GM12878 (cell line): ENCODE measurements around the gene EXPH5. TPM values are rescaled to one million over a fixed set of nuclear protein-coding genes. Genes with fewer than 3 reads are reported as not detected.

Experiments
- ATAC-seq: fragments of 200-7000 bp; cut with Tn5 transposase; 3 replicates; pipeline ENCODE4 v1.9.1; 2020; ENCODE audit warnings: mild to moderate bottlenecking, moderate library complexity
- BruUV-seq: library from RNA; stranded (reverse); fragments of 400-500 nt; replicated peaks from 2 replicates; lab custom pipeline; 2021; lab: Mats Ljungman, UMichigan
- CTCF ChIA-PET: fragments of 300-600 bp; sonication (Branson Sonifier 250); formaldehyde crosslinking; extraction: SDS; loops from one replicate; lab custom pipeline; 2021; ENCODE audit warnings: inconsistent platforms; lab: Yijun Ruan, JAX
- POLR2A ChIA-PET: fragments of 350-600 bp; formaldehyde crosslinking; extraction: SDS; loops from one replicate; lab custom pipeline; 2021; ENCODE audit warnings: inconsistent platforms; lab: Charles Lee
- RAD21 ChIA-PET: fragments of 300-600 bp; sonication (Branson Sonifier 250); formaldehyde crosslinking; loops from one replicate; lab custom pipeline; 2023; ENCODE audit warnings: antibody characterized with exemption; ENCODE audit not compliant: unreplicated experiment; lab: Charles Lee
- SMC1A ChIA-PET: fragments of 300-600 bp; sonication (Branson Sonifier 250); formaldehyde crosslinking; loops from one replicate; lab custom pipeline; 2023; ENCODE audit not compliant: unreplicated experiment, uncharacterized antibody; lab: Charles Lee
- DNase-seq: peaks from one replicate; pipeline ENCODE4 v3.0.0-alpha.2; 2011; ENCODE audit warnings: low read depth, low spot score
- FAIRE-seq: peaks from 3 replicates; lab custom pipeline; 2011; peaks lifted over from hg19 to GRCh38; lab: Jason Lieb, UNC
- H2AFZ ChIP-seq: 2 replicates; pipeline ENCODE4 v1.6.0; 2011; ENCODE audit warnings: low read depth, low read length, control low read depth; ENCODE audit not compliant: control insufficient read depth
- H3K27ac ChIP-seq: 2 replicates; pipeline ENCODE4 v1.5.1; 2011; ENCODE audit warnings: control low read depth; ENCODE audit not compliant: control insufficient read depth, insufficient read depth
- H3K27me3 ChIP-seq, 2 experiments: replicated peaks in 1 of 2; 2 replicates each; pipeline versions ENCODE4 v1.6.0 to v1.6.1; 2011; ENCODE audit warnings: low read length in 1 of 2; ENCODE audit not compliant: control insufficient read depth in 2 of 2, insufficient read depth in 2 of 2
- H3K36me3 ChIP-seq, 2 experiments: 2 replicates each; pipeline ENCODE4 v1.5.1; 2011; ENCODE audit warnings: low read length in 1 of 2; ENCODE audit not compliant: control insufficient read depth in 2 of 2, insufficient read depth in 2 of 2
- H3K4me1 ChIP-seq: 2 replicates; pipeline ENCODE4 v1.6.1; 2011; ENCODE audit warnings: mild to moderate bottlenecking, low read length, moderate library complexity, mixed read lengths; ENCODE audit not compliant: control insufficient read depth, insufficient read depth
- H3K4me2 ChIP-seq: 2 replicates; pipeline ENCODE4 v1.6.0; 2011; ENCODE audit warnings: control low read depth; ENCODE audit not compliant: control insufficient read depth, insufficient read depth
- H3K4me3 ChIP-seq: fragments of 200-600 bp; sonication (generic); 2 replicates; pipeline ENCODE4 v1.5.1; 2016
- H3K79me2 ChIP-seq: 2 replicates; pipeline ENCODE4 v1.6.0; 2011; ENCODE audit warnings: low read length; ENCODE audit not compliant: control insufficient read depth, insufficient read depth
- H3K9ac ChIP-seq: 2 replicates; pipeline ENCODE4 v1.8.0; 2011; ENCODE audit warnings: low read length, control low read depth, mixed read lengths; ENCODE audit not compliant: control insufficient read depth, insufficient read depth
- H3K9me3 ChIP-seq: replicated peaks from 3 replicates; pipeline ENCODE4 v1.5.1; 2011; ENCODE audit warnings: mild to moderate bottlenecking, low read length; ENCODE audit not compliant: control insufficient read depth, insufficient read depth
- H4K20me1 ChIP-seq: 2 replicates; pipeline ENCODE4 v1.6.0; 2011; ENCODE audit not compliant: control insufficient read depth, insufficient read depth
- BACH1 ChIP-seq: fragments of 450-650 bp; IDR thresholded peaks from 2 replicates; pipeline ENCODE4 v1.6.1; 2017; ENCODE audit warnings: mild to moderate bottlenecking, borderline replicate concordance
- CREB1 ChIP-seq: IDR thresholded peaks from 2 replicates; pipeline ENCODE4 v1.6.1; 2012; ENCODE audit warnings: low read depth, mild to moderate bottlenecking, inconsistent platforms
- EZH2 ChIP-seq: IDR thresholded peaks from 2 replicates; pipeline ENCODE4 v1.6.1; 2012; ENCODE audit warnings: low read depth, mild to moderate bottlenecking, control low read depth, inconsistent platforms, low read length, borderline replicate concordance; ENCODE audit not compliant: control insufficient read depth
- HDAC2 ChIP-seq: fragments of 200-600 bp; sonication (generic); IDR thresholded peaks from 2 replicates; pipeline ENCODE4 v1.6.1; 2017
- KLF5 ChIP-seq: fragments of 450-650 bp; IDR thresholded peaks from 2 replicates; pipeline ENCODE4 v1.6.1; 2014; ENCODE audit warnings: mild to moderate bottlenecking; ENCODE audit not compliant: partially characterized antibody
- NFYB ChIP-seq: IDR thresholded peaks from 2 replicates; pipeline ENCODE4 v1.6.1; 2011; ENCODE audit warnings: low read depth, mild to moderate bottlenecking, low read length, improper control_type of control experiment, moderate library complexity; ENCODE audit not compliant: insufficient read depth
- RBBP5 ChIP-seq: fragments of 200-600 bp; sonication (generic); conservative IDR thresholded peaks from 2 replicates; pipeline ENCODE4 v1.6.1; 2016
- SREBF2 ChIP-seq: IDR thresholded peaks from 2 replicates; pipeline ENCODE4 v1.6.1; 2012; ENCODE audit warnings: mild to moderate bottlenecking, low read length
- SUZ12 ChIP-seq: fragments of 200-600 bp; sonication (generic); IDR thresholded peaks from one replicate; pipeline ENCODE4 v1.6.1; 2018; ENCODE audit warnings: antibody characterized with exemption, mild to moderate bottlenecking; ENCODE audit not compliant: unreplicated experiment
- WGBS: methylation state at CpG from one replicate; pipeline ENCODE4 v1.1.6; 2016; ENCODE audit warnings: low lambda C conversion rate; ENCODE audit not compliant: insufficient replicate concordance, insufficient coverage; ENCODE audit errors: missing lambda C conversion rate; 5-methylcytosine and 5-hydroxymethylcytosine counted together
- in situ Hi-C: fragments of 300-500 bp; cut with MboI; formaldehyde crosslinking; loops from 9 replicates; pipeline ENCODE4 v1.14.3; 2018; ENCODE audit warnings: mixed read lengths
- intact Hi-C: fragments of 100-400 bp; cut with micrococcal nuclease; formaldehyde crosslinking; loops from one replicate; pipeline ENCODE4 v1.14.2; 2022; ENCODE audit not compliant: unreplicated experiment
- polyA plus RNA-seq, 11 experiments: library from polyadenylated mRNA; depleted of rRNA in 4 of 11; unstranded in 6 of 11; stranded (reverse) in 5 of 11; fragments of >200 nt; fragmentation: Nextera tagmentation in 4 of 11; fragmentation: Illumina TruSeq in 1 of 11; extraction: Ambion mirVana in 4 of 11; extraction: Trizol in 1 of 11; gene quantifications; 1 replicate in 1 of 11; 2 replicates in 10 of 11; pipeline versions ENCODE4 v1.2.1 to v1.2.3, GENCODE V29; 2011 to 2016; ENCODE audit warnings: inconsistent platforms in 2 of 11, missing spikeins in 2 of 11, low read depth in 1 of 11
- total RNA-seq, 4 experiments: library from RNA; depleted of rRNA in 3 of 4; stranded (reverse); fragments of >200 nt in 3 of 4; fragmentation: Illumina TruSeq in 1 of 4; extraction: Trizol in 1 of 4; gene quantifications; 2 replicates each; pipeline versions ENCODE4 v1.2.1 to v1.2.3, GENCODE V29; 2013 to 2021
- TF ChIP-seq, protein P1 (sequence below): fragments of 450-650 bp; IDR thresholded peaks from 2 replicates; pipeline ENCODE4 v1.6.1; 2017; ENCODE audit warnings: low read depth, mild to moderate bottlenecking, moderate library complexity
- TF ChIP-seq, protein P2 (sequence below): IDR thresholded peaks from 2 replicates; pipeline ENCODE4 v1.6.1; 2012; ENCODE audit warnings: low read depth, low read length, improper control_type of control experiment
- TF ChIP-seq, protein P3 (sequence below): IDR thresholded peaks from 2 replicates; pipeline ENCODE4 v1.6.1; 2011; ENCODE audit warnings: low read depth, low read length, improper control_type of control experiment, borderline replicate concordance
- TF ChIP-seq, protein P4 (sequence below): IDR thresholded peaks from 2 replicates; pipeline ENCODE4 v1.6.1; 2012; ENCODE audit warnings: improper control_type of control experiment, low read depth, low read length; ENCODE audit not compliant: insufficient replicate concordance
- TF ChIP-seq, protein P5 (sequence below): IDR thresholded peaks from 2 replicates; pipeline ENCODE4 v1.6.1; 2012; ENCODE audit warnings: low read length, inconsistent platforms

EXPH5 gene
- total and polyA plus RNA-seq, 10 of the 15 experiments (the other 5 are each of a cell fraction or from before 2014, with no cell fraction given) = 0.69 to 11.1 (median 4.3) TPM

DNA sequence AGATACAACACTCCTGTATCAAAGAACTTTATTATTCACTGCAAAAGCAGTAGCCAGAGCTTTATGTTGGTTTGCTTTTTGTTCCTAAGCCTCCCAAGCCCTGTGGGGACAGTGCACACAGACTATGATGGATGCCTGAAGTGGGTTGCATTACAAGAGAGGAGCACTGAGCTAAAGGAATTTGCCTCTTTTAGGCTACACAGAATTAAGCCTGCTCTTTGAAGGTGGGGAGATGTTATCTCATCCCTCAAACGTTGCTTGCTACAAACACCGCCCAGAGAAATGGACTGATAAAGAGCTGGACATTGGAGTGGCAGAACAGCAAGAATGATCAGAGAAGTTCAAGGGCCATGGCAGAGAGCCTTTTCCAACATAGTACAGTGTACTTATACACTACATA is 92.8 kb downstream of the EXPH5 start (continued):
- no peak for TF ChIP-seq HDAC2

DNA sequence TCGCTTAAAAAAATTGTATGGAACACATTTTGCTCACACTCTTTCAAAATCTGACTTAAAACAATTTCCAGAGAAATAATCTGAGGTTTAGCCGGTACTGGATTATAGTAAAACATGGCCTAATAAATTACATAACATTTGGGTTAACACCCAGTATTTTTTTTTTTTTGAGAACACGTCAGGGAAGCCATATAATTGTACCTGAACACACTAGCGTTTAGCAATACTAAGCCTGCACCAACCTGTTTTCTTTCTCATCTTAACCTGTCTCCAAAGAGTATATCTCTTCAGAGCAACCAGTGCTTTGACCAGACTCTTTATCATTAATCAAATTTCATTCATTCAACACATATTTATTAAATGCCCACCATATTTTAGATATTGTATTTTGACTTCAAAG is 93.4 kb downstream of the EXPH5 start:
- Histone ChIP-seq H3K36me3 (no peaks in the 10 kb centered on the region), H4K20me1 (no peaks in the 10 kb centered on the region), H3K4me3 (no peak overlapping the region), H3K4me2 (no peak overlapping the region), H3K9ac (no peak overlapping the region), H3K27ac (no peak overlapping the region), H3K79me2 (peaks cover 10% of the 10 kb centered on the region), H2AFZ (no peak overlapping the region), H3K4me1 (no peaks in the 10 kb centered on the region), H3K9me3 (no peaks in the 10 kb centered on the region), H3K27me3 (no peaks in the 10 kb centered on the region)
- WGBS = 100% methylated on average over 4 of the region's 4 CpGs
- in situ Hi-C loops (no loop called here), intact Hi-C loops (no loop called here)
- ChIA-PET RAD21 (no interaction called here), SMC1A (interaction anchor here (1.0 kb wide), 1 partner anchor 147 kb away, joined by 4 read pairs; no protein-coding TSS in a partner anchor), CTCF (interaction anchor here (0.6 to 1.2 kb wide), 2 partner anchors 8 to 136 kb away, joined by 3 to 5 read pairs; no protein-coding TSS in a partner anchor), POLR2A (interaction anchor here (1.0 kb wide), 1 partner anchor 570 kb away, joined by 4 read pairs; no protein-coding TSS in a partner anchor)
- BruUV-seq = no TSS peak
- ATAC-seq = no peak
- no peak for DNase-seq
- FAIRE-seq = no peak
- TF ChIP-seq SREBF2 (no peak), BACH1 (no peak), CREB1 (no peak), RBBP5 (no peak), SUZ12 (no peak), NFYB (no peak), KLF5 (no peak), EZH2 (no peak)
- TF ChIP-seq, protein P1, sequence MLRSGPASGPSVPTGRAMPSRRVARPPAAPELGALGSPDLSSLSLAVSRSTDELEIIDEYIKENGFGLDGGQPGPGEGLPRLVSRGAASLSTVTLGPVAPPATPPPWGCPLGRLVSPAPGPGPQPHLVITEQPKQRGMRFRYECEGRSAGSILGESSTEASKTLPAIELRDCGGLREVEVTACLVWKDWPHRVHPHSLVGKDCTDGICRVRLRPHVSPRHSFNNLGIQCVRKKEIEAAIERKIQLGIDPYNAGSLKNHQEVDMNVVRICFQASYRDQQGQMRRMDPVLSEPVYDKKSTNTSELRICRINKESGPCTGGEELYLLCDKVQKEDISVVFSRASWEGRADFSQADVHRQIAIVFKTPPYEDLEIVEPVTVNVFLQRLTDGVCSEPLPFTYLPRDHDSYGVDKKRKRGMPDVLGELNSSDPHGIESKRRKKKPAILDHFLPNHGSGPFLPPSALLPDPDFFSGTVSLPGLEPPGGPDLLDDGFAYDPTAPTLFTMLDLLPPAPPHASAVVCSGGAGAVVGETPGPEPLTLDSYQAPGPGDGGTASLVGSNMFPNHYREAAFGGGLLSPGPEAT = no peak
- TF ChIP-seq, protein P2, sequence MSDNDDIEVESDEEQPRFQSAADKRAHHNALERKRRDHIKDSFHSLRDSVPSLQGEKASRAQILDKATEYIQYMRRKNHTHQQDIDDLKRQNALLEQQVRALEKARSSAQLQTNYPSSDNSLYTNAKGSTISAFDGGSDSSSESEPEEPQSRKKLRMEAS = no peak
- TF ChIP-seq, protein P3, sequence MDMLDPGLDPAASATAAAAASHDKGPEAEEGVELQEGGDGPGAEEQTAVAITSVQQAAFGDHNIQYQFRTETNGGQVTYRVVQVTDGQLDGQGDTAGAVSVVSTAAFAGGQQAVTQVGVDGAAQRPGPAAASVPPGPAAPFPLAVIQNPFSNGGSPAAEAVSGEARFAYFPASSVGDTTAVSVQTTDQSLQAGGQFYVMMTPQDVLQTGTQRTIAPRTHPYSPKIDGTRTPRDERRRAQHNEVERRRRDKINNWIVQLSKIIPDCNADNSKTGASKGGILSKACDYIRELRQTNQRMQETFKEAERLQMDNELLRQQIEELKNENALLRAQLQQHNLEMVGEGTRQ = no peak
- TF ChIP-seq, protein P4, sequence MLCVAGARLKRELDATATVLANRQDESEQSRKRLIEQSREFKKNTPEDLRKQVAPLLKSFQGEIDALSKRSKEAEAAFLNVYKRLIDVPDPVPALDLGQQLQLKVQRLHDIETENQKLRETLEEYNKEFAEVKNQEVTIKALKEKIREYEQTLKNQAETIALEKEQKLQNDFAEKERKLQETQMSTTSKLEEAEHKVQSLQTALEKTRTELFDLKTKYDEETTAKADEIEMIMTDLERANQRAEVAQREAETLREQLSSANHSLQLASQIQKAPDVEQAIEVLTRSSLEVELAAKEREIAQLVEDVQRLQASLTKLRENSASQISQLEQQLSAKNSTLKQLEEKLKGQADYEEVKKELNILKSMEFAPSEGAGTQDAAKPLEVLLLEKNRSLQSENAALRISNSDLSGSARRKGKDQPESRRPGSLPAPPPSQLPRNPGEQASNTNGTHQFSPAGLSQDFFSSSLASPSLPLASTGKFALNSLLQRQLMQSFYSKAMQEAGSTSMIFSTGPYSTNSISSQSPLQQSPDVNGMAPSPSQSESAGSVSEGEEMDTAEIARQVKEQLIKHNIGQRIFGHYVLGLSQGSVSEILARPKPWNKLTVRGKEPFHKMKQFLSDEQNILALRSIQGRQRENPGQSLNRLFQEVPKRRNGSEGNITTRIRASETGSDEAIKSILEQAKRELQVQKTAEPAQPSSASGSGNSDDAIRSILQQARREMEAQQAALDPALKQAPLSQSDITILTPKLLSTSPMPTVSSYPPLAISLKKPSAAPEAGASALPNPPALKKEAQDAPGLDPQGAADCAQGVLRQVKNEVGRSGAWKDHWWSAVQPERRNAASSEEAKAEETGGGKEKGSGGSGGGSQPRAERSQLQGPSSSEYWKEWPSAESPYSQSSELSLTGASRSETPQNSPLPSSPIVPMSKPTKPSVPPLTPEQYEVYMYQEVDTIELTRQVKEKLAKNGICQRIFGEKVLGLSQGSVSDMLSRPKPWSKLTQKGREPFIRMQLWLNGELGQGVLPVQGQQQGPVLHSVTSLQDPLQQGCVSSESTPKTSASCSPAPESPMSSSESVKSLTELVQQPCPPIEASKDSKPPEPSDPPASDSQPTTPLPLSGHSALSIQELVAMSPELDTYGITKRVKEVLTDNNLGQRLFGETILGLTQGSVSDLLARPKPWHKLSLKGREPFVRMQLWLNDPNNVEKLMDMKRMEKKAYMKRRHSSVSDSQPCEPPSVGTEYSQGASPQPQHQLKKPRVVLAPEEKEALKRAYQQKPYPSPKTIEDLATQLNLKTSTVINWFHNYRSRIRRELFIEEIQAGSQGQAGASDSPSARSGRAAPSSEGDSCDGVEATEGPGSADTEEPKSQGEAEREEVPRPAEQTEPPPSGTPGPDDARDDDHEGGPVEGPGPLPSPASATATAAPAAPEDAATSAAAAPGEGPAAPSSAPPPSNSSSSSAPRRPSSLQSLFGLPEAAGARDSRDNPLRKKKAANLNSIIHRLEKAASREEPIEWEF = no peak
- TF ChIP-seq, protein P5, sequence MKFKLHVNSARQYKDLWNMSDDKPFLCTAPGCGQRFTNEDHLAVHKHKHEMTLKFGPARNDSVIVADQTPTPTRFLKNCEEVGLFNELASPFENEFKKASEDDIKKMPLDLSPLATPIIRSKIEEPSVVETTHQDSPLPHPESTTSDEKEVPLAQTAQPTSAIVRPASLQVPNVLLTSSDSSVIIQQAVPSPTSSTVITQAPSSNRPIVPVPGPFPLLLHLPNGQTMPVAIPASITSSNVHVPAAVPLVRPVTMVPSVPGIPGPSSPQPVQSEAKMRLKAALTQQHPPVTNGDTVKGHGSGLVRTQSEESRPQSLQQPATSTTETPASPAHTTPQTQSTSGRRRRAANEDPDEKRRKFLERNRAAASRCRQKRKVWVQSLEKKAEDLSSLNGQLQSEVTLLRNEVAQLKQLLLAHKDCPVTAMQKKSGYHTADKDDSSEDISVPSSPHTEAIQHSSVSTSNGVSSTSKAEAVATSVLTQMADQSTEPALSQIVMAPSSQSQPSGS = no peak
